ENCODE data around the gene LRRC2.

- no peak for TF ChIP-seq POLR2A (IDR thresholded peaks at IDR 0.05)
- no peak for TF ChIP-seq CTCF (IDR thresholded peaks at IDR 0.05)
Measured at GRCh38 chr3:46535746-46536145, 30.4 kb downstream of the LRRC2 start.
